ENCODE measurements around the gene CAV3.

DNA sequence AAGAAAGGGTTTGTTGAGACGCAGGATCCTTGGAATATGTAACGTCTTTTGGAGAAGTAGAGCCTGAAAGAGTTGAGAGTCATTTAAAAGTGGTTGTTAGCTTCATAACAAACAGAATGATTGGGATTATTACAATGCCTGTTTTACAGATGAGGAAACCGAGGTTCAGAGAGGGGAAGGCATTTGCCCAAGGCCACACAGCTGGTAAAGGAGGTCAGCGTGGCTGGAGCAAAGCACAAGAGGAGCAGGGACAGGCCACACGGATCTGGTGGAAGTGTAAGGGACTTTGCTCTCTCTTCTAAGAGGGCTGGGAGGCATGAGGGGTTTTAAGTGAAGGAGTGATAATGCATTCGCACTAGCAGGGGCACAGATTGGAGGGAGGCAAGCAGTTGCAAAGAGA lies 42.0 kb downstream of the CAV3 start:
- TF ChIP-seq EZH2 (IDR thresholded peaks at IDR 0.05; ENCODE audit: low read length) = no peak
- TF ChIP-seq, protein P1, sequence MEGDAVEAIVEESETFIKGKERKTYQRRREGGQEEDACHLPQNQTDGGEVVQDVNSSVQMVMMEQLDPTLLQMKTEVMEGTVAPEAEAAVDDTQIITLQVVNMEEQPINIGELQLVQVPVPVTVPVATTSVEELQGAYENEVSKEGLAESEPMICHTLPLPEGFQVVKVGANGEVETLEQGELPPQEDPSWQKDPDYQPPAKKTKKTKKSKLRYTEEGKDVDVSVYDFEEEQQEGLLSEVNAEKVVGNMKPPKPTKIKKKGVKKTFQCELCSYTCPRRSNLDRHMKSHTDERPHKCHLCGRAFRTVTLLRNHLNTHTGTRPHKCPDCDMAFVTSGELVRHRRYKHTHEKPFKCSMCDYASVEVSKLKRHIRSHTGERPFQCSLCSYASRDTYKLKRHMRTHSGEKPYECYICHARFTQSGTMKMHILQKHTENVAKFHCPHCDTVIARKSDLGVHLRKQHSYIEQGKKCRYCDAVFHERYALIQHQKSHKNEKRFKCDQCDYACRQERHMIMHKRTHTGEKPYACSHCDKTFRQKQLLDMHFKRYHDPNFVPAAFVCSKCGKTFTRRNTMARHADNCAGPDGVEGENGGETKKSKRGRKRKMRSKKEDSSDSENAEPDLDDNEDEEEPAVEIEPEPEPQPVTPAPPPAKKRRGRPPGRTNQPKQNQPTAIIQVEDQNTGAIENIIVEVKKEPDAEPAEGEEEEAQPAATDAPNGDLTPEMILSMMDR (optimal IDR thresholded peaks at IDR 0.05 in 1 of 3, IDR thresholded peaks at IDR 0.05 in 1 of 3, conservative IDR thresholded peaks at IDR 0.05 in 1 of 3; ENCODE audit: extremely low read depth in 1 of 3, insufficient read depth in 2 of 3, low read length in 3 of 3) = no peak
